Stimulated activated CD8-positive, alpha-beta memory T cell treated with anti-CD3 and anti-CD28 coated beads, Interleukin-12 subunit alpha, Interleukin-12 subunit beta, amount 100 ng/mL, for 4 hours (primary cell): ENCODE data around the gene CAPZB.

Source experiments
- DNase-seq: peaks from one replicate; pipeline ENCODE4 v3.0.0-alpha.2; 2020; ENCODE audit warnings: low read depth

The CAPZB gene

GRCh38 chr1:19448491-19449439 is 36.6 kb downstream of the CAPZB start:
- DNase-seq = no peak

DNA sequence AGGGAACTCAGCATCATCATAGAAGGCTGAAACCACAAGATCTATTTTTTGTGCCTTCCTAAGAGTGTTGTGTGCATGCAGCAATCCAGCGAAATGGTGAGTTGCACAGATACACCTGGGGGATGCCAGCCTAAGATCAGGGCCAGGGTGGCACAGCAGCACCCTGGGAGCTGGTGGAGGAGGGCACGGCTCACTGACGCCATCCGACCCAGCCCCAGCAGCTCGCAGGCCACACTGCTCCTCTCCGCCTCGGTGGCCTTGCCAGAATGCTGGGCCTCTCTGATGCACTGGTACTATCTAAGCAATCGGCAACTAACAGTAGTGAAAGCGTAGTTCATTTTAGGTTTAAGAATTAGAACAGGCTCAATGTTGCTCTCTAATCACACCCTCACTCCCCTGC is 37.8 kb downstream of the CAPZB start:
- DNase-seq = no peak

DNA sequence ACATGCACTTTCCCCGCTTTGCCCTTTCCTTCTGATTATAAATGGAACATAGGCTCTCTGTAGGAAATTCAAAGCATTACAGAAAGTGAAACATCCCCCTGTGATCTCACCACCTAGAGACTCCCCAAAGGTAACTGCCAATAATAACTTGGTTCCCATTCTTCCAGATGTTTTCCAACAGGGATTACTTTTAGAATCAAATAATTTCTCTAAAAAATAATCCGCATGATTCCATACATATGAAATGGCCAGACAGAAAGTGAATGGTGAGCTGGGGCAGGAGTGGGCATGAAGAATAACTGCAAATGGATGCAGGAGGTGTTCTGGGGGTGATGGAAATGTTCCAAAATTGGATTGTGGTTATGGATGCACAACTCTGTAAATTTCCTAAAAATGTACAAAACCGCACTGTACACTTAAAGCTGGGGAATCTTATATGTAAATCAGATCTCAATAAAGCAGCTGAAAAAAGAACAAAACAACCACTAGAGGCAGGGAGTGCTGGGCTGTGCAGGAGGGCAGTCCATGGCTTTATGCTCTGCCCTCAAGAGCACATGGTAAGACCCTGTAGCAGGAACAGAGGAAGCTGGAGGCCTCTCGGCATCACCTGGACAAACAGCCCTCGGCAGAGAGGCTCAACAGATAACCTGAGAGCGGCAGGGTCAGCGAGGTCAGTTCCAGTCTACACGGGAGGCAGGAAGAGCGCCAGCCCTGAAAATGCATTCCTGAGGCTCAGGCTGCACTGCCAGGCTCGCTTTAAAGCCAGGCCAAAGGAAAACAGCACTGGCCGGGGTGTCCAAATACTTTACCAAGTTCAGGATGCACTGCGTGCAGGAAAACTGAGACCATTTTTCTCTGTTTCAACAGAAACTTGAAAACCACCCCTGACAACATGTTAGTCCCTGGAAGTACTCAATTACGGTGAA is 39.7 kb downstream of the CAPZB start:
- DNase-seq = no peak

DNA sequence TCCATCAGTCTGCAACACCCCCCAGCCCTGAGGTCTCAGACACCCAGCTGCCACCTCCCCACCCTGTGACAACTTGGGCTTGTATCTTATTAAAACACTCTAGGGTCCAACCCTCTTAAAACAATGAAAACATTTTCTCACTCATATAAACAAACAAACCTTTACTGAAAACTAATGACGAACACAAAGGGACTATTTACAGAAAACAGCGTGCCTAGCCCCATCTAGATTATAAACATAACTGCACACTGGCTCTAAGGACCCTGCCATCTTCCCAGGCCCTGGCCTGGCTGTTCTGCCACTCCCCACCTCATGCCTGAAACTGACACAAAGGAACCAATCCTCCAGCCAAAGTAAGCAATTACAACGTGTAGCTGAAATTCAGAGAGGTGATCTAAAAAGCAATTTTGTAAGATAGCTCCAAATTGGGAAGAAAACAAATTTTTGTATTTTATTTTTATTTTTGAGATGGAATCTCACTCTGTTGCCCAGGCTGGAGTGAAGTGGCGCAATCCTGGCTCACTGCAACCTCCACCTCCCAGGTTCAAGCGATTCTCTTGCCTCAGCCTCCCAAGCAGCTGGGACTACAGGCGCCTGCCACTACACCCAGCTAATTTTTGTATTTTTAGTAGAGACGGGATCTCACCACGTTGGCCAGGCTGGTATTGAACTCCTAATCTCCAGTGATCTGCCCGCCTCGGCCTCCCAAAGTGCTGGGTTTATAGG is 40.9 kb downstream of the CAPZB start:
- no peak for DNase-seq

DNA sequence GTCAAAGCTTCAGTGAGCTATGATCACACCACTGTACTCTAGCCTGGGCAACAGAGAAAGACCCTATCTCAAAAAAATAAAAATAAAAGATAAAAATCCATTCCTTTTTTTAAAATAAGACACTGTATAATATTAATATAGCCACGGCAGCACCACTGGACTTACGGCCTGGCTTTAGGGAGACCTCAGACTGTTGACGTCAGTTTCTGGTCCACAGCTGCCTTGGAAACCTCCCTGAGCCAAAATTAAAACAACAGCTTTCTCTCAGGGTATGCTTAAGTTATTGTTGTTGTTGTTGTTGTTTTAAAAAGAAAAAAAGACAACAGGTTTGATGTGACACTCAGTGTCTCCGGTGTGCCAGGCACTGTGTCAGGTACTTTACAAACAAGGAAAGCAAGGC is 42.0 kb downstream of the CAPZB start:
- DNase-seq = no peak

- DNase-seq = no peak
Measured at GRCh38 chr1:19442154-19443096, 42.9 kb downstream of the CAPZB start.

GRCh38 chr1:19441048-19441780 is 44.1 kb downstream of the CAPZB start:
- DNase-seq = no peak

- DNase-seq = no peak
Measured at GRCh38 chr1:19439464-19440171, 45.7 kb downstream of the CAPZB start.

DNA sequence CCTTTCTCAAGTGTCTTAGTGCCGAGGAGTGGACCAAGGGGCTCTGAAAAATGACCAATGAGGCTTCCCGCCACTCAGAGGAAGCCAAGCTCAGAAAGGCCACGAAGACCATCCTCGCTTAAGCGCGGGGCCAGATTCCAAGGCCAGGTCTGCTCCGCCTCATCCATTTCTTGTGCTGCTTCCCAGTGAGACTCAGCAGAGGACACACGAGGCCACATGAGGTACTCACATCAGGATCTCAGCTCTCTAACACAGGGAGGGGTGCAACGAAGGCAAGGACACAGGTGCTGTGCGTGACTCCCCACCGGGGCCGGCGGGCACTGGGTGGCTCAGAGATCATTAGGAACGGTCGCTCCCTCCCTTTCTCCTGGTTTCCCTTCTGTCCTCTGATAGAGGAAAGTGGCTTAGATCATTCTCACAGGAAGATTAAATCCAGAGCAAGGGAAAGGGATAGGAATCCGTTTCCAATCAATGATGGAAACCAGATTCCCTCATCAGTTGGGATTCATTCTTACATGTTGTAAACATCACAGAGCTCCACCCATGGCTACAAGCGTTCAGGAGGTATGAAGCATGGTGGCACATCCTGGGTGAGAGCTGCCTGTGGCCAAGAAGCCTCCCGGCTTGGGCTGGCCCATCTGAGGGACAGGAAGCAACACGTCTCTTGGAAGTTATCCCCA is 46.7 kb downstream of the CAPZB start:
- no peak for DNase-seq

GRCh38 chr1:19437891-19438294 is 47.4 kb downstream of the CAPZB start:
- no peak for DNase-seq

GRCh38 chr1:19436716-19437476 is 48.4 kb downstream of the CAPZB start:
- DNase-seq = no peak

DNA sequence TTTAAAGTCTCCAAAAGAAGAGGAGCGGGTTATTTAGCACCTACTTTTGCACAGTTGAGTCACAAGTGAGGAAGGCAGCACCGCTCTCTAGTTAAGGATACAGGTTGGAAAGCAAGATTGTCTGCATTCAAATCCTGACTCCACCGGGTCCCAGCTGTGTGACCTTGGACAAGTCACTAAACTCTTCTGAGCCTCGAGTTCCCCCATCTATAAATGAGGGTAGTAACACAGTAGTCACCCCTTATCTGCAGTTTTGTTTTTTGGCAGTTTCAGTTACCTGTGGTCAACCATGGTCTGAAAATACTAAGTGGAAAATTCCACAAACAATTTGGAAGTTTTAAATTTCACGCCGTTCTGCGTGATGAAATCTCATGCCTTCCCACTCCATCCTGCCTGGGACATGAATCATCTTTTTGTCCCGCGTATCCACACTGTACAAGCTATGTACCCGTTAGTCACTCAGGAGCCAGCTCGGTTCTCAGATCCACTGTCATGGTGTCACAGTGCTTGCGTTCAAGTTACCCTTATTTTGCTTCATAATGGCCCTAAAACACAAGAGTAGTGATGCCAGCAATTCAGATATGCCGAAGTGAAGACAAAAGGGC is 49.4 kb downstream of the CAPZB start:
- DNase-seq = no peak

- DNase-seq = no peak
Measured at GRCh38 chr1:19435181-19435580, 50.2 kb downstream of the CAPZB start.

GRCh38 chr1:19433719-19433998 is 51.7 kb downstream of the CAPZB start:
- no peak for DNase-seq

DNA sequence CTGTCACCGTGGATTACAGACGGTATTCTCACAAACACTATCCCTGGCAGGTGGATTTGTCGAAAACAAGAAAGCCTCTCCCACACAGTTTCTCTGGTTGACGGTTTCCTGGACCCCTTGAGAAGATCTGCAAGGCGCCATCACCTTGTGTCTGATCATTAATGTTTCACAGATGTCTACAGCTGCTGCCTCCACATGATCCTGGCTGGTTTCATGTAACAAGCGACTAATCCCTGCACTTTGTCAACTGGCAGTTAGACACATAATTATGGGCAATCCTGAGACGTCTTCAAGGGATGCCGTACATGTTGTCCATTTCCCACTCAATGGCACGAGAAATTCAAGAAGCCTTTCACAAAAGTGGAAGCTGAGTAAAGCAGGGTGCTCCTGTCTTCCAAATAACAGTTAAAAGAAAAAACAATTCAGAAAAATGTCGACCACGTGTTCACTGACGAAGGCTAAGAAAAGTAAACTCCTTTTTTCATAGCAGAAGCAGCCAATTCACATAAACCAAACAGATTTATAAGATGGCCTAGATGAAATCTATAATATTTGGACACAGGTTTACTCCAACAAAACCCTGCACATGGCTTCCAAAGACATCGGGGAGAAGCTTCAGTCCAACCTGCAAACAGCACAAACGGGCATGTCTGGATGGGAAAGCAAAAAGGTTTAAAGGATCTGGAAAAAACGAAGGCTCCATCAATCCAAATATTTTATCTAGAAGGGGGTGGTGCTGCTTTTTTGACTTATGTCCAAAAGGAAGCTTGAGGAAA is 52.2 kb downstream of the CAPZB start:
- no peak for DNase-seq

GRCh38 chr1:19430121-19431068 is 54.9 kb downstream of the CAPZB start:
- no peak for DNase-seq
